ENCODE measurements around the gene NCAN. TPM values are rescaled to one million over a fixed set of nuclear protein-coding genes. Genes with fewer than 3 reads are reported as not detected.

NCAN gene
- total and polyA plus RNA-seq, 9 of the 15 experiments (the other 6 are each of a cell fraction or from before 2014, with no cell fraction given), result 0.04 TPM; not detected in 8

- CTCF ChIA-PET (ENCODE audit: low intra/inter-chr PET ratio), result no interaction called here
- BruUV-seq (replicated peaks), result no TSS peak
Measured at GRCh38 chr19:19279853-19280252, 68.1 kb downstream of the NCAN start.

More at GRCh38 chr19:19279853-19280252, 68.1 kb downstream of the NCAN start:
- no peak for FAIRE-seq
- Histone ChIP-seq H3K36me3 (ENCODE audit: control insufficient read depth, insufficient read depth, low read length) (peaks cover 75% of the 10 kb centered on the region), H4K20me1 (replicated peaks; ENCODE audit: control insufficient read depth, insufficient read depth, low read length) (no peaks in the 10 kb centered on the region; the same call in 1 of the 2 replicates), H3K9me3 (replicated peaks; ENCODE audit: control insufficient read depth, insufficient read depth, low read depth, low read length) (no peaks in the 10 kb centered on the region), H3K4me3 (no peak overlapping the region), H3K27me3 (ENCODE audit: control insufficient read depth in 2 of 2, insufficient read depth in 2 of 2, low read length in 2 of 2) (no peaks in the 10 kb centered on the region), H2AFZ (ENCODE audit: low read depth, low read length) (no peak overlapping the region), H3K79me2 (ENCODE audit: control insufficient read depth, insufficient read depth, low read length) (no peaks in the 10 kb centered on the region), H3K9ac (ENCODE audit: insufficient read depth in 1 of 2, low read depth in 2 of 2, low read length in 2 of 2) (no peak overlapping the region; a peak in 1 of 4 replicates), H3K27ac (ENCODE audit: extremely low read depth, low read depth, low read length) (no peak overlapping the region), H3K9me1 (ENCODE audit: control insufficient read depth, insufficient read depth, low read length) (no peaks in the 10 kb centered on the region), H3K4me2 (ENCODE audit: insufficient read depth, low read length) (no peak overlapping the region), H3K4me1 (replicated peaks in 1 of 2; ENCODE audit: control insufficient read depth in 2 of 2, insufficient read depth in 2 of 2, low read length in 2 of 2) (peaks cover 0 to 4% of the 10 kb centered on the region in 2 experiments; a peak in 1 of 5 replicates)
- no peak for ATAC-seq
- WGBS (ENCODE audit: insufficient coverage, low coverage, missing lambda C conversion rate), result 92% methylated on average over 15 of the region's 16 CpGs
- POLR2A ChIA-PET, result interaction anchor here (0.5 to 1.0 kb wide), 3 partner anchors 8 to 62 kb away, joined by 3 read pairs; no protein-coding TSS in a partner anchor
- TF ChIP-seq ZNF561 (CRISPR knock-in tag; conservative IDR thresholded peaks at IDR 0.05) (no peak), CUX1 (CRISPR knock-in tag; IDR thresholded peaks at IDR 0.05) (no peak), FOXO4 (CRISPR knock-in tag; IDR thresholded peaks at IDR 0.05) (no peak), CCNT2 (IDR thresholded peaks at IDR 0.05; ENCODE audit: borderline replicate concordance, extremely low read depth, insufficient read length, low read depth, low read length) (no peak), PHF8 (IDR thresholded peaks at IDR 0.05; ENCODE audit: borderline replicate concordance, low read length) (no peak), EP400 (IDR thresholded peaks at IDR 0.05) (no peak), LEF1 (IDR thresholded peaks at IDR 0.05) (no peak), PTTG1 (tag; IDR thresholded peaks at IDR 0.05; ENCODE audit: low read depth) (no peak), SRF (CRISPR knock-in tag; IDR thresholded peaks at IDR 0.05) (no peak), ZC3H4 (CRISPR knock-in tag; IDR thresholded peaks at IDR 0.05; ENCODE audit: borderline replicate concordance) (no peak), CBX2 (IDR thresholded peaks at IDR 0.05; ENCODE audit: insufficient read depth, low read length, poor library complexity, severe bottlenecking) (no peak), DACH1 (IDR thresholded peaks at IDR 0.05; ENCODE audit: partially characterized antibody) (no peak), SIN3B (IDR thresholded peaks at IDR 0.05; ENCODE audit: low read depth) (no peak), NELFE (IDR thresholded peaks at IDR 0.05; ENCODE audit: insufficient read depth, insufficient read length) (no peak), KAT2B (IDR thresholded peaks at IDR 0.05; ENCODE audit: low read depth, low read length) (no peak), SIRT6 (IDR thresholded peaks at IDR 0.05; ENCODE audit: low read depth, low read length) (no peak), GATAD2A (IDR thresholded peaks at IDR 0.05) (no peak)
- intact Hi-C loops (cut with micrococcal nuclease) (no loop called here), in situ Hi-C loops (cut with MboI) (no loop called here)
- no peak for DNase-seq (ENCODE audit: extremely low read depth in 1 of 4, low spot score in 3 of 4)

Measured in K562 (cell line).